ENCODE results near the gene CMIP.
"Not testable (repeated sequence)": the region's sequence is repeated elsewhere in the genome, so short reads cannot be mapped to it uniquely, and the experiment has no call there.

CMIP gene

DNA sequence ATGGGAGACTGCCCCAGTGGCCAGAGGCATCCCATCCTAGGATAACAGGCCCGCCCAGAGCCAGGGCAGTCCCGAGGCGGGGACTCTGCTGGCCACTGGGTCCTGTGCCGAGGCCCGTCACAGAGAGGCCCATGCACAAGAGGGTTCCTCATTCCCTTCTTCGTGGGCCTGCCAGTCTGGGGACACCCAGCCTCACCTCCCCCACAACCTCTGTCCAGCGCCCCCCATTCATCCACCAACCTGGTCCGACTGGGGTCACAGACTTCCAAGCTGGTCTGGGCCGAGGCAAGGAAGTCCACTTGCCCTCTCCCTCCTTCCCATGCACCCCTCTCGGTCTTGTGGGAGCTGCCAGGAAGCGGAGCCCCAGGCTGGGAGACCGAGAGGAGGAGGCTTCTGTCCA lies 240.3 kb downstream of the CMIP start:
- DNase-seq (ENCODE audit: low read depth in 2 of 2) = no peak

DNA sequence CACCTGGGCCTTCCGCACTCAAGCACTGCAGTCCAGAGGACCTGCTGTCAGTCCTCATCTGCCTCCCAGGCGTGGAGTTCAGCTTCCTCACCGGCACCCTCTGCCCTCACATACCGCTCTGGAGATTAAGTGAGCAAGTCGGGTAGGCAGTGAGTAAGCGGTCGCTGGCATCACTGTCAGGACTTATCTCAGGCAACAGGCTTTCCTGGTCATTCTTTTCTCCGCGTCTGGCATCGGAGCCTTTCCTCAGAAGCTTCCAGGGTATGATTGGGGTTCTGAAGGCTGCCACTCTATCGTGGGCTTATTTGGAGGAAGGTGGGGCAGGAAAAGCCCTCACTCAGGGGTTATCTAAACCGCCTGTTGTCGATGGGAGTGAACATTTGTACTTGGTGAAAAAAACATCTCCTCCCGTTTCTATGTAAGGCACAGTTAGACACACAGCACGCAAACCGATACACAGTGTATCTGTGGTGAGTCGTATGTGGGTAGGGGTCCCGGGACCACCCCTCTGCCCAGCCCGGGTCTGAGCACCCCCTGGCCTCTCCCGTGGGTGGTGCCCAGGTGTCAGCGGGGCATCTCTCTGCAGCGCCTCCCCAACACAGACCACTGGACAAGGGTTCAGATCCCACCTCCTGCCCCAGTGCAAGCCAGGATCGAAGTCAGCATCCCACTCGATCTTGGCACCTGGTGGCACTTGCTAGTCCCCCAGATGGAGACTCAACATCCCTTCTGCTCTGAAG lies 242.0 kb downstream of the CMIP start:
- no peak for DNase-seq (ENCODE audit: low read depth in 2 of 2)

DNA sequence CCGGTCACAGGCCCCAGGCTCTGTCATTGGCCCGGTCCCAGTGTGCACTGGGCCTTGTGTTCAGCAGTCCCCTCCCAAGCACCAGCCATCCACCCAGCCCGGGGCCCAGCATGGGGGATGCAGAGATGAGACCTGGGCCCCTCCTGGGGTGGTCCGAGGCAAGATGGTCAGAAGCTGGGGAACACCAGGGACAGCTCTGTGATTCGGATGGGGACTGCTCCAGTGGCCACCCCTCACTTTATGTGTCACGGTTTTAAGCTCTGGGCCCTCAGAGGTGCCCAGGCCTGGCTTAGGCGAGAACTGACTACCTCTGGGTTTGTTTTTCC lies 242.5 kb downstream of the CMIP start:
- no peak for DNase-seq (ENCODE audit: low read depth in 2 of 2)

DNA sequence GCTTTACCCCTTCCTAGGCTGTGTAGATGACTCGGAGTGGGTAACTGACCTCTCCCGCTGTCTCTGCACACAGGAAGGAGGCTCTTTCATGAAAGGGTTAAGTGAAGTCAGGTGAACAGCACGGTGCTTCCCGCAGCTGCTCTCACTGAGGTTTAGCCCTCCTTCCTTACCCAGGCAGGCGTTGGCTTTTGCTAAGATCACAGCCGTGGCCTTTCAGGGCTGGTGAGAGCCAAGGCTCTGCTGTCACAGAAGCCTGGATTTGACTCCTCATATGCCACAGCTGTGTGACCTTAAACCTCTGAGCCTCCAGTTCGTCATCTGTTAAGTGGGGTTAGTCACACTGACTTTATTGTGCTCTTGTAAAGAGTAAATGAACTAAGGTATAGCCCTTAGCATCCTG lies 243.6 kb downstream of the CMIP start:
- DNase-seq (ENCODE audit: low read depth in 2 of 2) = no peak

DNA sequence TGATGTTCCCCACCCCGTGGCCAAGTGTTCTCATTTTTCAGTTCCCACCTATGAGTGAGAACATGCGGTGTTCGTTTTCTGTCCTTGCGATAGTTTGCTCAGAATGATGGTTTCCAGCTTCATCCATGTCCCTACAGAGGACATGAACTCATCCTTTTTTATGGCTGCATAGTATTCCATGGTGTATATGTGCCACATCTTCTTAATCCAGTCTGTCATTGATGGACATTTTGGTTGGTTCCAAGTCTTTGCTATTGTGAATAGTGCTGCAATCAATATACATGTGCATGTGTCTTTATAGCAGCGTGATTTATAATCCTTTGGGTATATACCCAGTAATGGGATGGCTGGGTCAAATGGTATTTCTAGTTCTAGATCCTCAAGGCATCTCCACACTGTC lies 244.2 kb downstream of the CMIP start:
- not testable (repeated sequence) for DNase-seq (ENCODE audit: low read depth in 2 of 2)

DNA sequence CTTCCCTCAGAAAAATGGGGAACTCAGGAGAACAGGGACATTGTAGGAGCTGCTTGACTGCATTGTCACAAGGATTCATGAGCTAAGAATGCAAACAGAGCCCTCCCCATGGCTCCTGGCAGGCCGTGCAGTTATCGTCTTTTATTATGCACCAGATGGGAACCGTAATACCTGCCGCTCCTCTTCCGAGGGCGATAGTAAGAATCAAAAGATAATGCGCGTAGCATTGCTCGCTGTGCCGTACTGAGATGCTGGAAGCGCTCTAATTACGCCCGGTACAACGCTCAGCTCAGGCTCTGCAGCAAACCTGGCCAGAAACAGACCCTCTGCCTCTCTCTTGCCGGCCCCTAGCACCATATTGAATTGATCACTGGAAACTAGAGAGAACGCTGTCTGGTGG lies 247.4 kb downstream of the CMIP start:
- DNase-seq (ENCODE audit: low read depth in 2 of 2) = no peak

DNA sequence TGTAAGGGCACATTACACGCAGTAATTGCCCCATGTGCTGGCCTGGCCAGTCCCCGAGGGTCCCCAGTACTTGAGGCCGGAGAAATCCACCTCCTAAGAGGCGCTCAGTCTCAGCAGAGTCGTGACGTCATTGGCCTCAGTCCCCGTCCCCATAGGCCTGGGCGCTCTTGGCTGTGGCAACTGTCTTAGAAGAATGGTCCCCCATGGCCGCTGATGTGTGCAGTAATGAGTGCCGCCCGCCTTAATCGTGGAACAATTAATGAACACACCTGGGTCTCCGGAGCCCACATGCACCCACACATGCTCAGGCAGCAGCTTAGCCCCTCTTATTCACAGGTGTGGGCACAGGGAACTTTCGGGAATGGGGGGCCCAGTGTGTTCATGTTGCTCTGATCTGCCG lies 248.0 kb downstream of the CMIP start:
- no peak for DNase-seq (ENCODE audit: low read depth in 2 of 2)

DNA sequence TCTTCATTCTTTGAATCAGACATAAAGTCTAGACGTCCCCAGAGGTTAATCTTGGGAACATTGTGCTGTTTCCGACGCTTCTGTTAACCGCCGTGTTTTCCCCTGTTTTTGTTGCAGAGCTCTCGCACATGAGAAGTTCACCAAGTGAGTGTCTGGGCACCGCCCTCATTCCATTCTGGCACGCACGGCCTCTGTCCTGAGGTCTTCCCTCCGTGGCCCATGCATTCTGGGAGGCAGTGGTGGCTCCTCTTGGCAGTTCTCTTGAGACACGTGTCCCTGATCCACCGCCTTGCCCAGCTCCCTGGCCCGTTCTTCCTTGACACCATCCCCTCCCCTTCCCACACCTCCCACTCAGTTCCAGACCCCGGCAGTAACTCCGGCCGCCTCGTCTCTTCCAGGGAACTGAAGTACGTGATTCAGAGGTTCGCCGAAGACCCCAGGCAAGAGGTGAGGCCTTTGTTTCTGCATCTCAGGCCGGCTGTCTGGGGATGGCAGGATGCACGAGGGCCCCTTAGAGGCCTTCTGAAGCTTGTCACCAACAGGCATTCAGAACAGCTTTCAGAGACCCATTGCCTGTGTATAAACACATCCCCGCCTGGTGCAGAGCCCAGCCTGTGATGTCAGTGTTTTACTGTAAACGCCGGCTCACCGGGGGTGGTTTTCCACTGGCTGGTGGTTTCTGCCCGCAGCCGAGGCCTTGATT lies 248.6 kb downstream of the CMIP start:
- no peak for DNase-seq (ENCODE audit: low read depth in 2 of 2)

DNA sequence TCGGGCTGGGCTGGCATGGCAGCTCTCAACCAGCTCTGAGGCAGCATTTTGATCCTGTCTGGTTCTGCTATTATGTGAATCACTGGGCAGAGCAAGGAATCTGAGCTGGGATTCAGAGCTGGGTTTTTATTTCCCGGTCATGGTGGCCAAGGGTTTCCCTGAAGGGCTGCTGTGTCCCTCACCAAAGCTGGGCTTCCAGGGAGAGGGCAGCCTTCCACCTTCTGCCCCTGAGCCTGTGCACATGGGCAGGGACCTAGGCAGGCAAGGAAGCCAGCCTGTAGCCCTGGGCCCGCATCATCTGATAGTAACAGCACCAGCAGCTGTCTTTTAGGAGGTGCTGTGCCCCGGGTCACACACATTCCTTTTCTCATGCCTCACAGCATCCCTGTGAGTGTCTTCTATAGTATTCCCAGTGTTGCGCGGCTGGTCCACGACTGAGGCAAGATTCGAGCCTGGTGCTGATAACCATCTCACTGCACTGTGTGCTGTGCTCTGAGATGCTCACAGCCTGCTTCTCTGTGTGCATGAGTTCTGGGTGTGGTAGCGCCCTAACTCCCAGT lies 249.2 kb downstream of the CMIP start:
- DNase-seq (ENCODE audit: low read depth in 2 of 2) = no peak

DNA sequence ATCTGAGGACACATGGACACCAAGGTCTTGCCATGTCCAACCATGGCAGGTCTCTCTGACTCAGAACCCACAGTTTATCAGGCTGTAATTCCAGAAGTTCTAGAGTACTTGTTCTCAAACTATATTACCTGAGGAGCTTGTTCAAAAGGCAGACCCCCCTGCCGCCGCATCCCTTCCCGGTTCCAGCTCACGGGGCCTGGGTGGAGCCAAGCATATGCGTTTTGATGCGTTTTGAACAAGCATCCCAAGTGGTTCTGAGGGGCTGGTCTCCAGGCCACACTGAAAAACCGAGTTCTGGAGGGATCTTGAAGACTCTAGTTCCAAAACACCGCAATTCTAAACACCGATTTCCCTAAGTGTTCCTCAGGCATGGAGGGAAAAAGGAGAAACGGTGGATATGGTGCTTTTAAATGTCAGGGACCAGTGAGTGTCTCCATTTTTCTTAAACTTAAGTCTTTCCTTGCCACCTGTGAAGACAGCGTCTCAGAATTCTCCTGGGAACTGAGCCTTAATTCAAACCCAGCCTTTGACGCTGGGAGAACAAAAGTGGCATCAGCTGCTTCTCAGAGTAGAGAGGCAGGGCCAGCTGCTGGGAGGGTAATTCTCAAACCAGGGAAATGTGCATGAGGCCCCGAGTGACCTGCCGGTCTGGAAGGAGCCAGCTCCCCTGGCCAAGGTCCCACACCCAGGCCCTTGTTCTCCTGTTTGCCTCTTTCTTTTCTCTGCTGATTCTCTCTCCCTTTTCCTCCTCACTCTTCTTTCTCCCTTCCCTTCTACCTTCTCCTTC lies 250.1 kb downstream of the CMIP start:
- DNase-seq (ENCODE audit: low read depth in 2 of 2) = no peak

DNA sequence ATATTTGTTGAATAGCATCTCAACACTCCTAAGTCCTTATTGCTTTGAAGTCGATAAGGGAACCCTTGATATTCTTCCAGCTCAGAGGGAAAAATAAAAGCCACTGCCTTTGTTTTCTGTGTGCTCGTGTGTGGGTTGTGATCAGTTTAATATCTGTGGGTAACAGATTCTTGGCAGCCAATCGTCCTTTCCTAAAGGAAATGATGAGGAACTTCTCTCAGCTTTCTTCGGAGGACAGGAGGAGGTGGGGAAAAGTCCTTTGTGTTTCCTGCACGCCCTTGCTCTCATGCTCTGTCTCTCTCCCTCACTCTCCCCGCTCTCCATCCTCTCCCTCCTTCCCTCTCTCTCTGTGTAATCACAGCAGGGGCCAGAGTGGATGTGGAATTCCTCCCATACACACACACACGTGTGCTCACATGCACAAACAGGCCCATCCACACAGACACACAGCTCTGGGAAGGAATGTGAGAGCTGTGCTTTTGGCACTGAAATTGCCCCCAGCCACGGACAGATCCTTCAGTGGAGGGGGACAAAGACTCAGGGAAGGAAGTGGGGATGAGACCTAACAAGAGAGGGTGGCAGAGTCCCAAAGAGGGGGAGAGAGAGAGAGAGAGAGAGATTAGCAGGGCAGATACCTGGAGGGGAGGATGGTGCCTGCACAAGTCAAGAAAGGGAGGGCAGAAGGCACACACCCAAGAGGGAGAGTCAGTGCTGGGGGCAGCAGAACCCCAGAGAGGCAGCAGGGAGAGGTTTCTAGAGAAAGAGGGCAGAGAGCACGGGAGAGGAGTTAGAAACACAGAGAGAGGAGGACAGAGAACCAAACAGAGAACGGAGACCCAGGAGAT lies 250.9 kb downstream of the CMIP start:
- DNase-seq (ENCODE audit: low read depth in 2 of 2) = no peak

DNA sequence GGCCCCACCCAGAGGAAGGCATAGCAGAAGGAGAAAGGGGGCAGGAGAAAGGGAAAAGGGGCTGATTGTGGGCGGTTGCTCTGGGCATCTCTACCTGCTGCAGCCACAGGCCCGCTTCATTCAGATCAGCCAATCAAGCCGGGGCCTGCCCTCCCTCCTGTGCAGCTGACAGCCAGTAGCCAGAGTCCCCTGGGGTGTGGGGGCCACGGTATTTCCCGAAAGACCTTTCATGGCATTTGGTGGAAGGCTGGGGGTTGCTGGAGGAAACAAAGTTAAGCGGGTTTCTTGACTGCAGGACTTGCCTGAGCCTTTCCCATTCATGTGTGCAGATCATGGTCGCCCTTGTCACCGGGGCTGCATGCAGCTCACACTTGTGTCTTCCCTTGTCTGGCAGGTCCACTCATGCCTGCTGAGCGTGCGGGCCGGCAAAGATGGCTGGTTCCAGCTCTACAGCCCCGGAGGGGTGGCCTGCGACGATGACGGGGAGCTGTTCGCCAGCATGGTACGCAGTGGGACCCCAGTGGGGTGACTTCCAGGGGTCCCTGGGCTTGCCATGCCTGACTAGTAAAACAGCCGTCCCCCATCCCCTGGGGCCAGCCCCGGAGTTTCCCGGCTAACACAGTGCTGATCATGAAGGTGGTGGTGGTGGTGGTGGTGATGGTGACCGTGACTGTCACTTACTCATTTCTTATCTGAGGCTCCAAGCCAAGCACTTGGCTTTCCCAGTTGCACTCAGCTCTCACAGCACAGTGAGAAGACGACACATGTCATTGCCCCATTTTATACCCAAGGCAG lies 251.8 kb downstream of the CMIP start:
- no peak for DNase-seq (ENCODE audit: low read depth in 2 of 2)

DNA sequence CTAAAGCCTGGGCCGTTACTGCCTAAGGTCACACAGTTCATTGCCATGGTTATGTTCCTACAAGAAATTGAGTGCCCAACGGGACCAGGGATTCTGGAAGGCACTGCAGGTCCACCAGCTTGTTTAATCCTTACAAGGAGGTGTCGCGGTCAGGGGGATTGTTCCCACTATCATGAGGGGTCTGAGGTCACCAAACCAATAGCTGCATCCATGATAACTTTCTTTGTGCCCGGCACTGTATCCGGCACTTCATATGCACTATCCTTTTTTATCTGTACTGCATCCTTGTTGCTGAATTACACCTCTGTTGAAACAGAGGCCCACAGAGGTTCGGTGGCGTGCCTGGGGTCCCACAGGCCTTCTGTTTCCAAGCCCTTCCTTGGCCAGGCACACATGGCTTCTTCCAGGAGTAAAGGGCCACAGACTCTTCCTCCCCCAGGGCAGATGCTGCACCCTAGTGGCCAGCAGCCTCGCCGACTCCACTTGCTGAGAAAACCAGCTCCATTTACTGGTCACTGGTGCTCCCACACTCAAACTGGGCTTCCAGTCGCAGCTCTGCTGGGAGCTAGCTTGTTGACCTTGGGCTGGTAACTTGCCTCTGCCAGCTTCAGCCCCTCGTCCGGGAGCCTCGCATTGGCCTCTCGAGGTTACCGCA lies 252.5 kb downstream of the CMIP start:
- peak; percentile 32 to 45 for DNase-seq (ENCODE audit: low read depth in 2 of 2)

DNA sequence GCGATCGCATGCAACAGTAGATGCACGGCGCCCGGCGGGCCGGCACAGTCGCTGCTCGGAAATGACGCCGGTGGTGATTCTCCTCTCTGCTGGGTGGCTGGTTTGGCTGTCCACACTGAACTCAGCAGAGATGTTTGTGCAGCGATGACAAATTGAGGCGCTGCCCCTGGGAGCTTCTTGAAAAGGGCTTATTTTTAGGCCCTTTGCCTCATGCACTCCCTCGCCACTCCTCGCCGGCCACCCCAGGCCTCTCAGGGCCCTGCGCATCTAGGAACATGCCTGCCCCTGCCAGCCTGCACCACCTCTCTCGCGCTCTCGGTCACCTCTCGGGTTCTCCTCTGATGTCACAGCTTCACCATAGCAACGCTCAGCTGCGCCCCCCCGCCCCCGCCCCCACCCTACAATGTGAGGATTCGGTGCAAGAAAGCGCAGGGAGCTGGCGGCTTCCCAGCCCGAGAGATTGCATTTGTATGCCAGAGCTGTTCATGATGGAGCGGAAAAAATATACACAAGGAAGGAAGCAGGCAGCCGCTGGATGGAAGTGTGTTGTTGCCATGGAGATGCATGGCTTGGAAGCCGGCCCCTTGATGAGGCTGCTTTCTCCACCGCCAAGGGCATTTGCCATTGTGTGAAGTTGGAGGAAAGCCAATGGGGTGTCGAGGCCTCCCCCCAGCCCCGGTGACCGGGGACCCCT lies 253.2 kb downstream of the CMIP start:
- DNase-seq (ENCODE audit: low read depth in 2 of 2) = no peak

DNA sequence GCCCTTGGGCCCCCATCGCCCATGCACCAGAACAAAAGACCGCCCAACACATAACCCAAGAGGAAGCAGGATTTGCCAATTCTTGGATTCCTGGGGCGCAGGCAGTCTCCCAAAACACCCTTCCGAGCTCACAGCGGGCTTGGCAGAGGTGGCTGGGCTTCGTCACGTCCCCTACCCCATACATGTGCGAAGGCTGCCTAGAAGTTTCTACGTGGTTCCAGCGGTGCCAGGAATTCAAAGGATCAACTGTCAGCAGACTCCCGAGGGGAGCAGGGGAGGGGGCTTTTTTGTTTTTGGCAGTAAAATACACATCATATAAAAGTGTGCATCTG lies 253.7 kb downstream of the CMIP start:
- DNase-seq (ENCODE audit: low read depth in 2 of 2) = no peak

DNA sequence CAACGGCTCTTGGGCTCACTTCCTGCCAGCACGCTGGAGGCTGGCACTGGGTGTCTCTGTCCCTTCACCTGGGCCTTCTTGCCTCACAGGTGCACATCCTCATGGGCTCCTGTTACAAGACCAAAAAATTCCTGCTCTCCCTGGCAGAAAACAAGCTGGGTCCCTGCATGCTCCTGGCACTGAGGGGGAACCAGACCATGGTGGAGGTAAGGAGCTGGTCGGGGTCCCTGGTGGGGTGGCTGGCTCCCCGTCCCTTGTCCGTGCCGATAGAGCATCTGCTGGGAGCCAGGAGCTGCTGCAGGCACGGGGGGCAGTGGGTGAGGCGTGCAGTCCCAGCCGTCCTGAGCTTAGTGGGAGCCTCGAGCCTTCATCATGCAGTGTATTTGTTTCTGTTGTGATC lies 255.0 kb downstream of the CMIP start:
- no peak for DNase-seq (ENCODE audit: low read depth in 2 of 2)

DNA sequence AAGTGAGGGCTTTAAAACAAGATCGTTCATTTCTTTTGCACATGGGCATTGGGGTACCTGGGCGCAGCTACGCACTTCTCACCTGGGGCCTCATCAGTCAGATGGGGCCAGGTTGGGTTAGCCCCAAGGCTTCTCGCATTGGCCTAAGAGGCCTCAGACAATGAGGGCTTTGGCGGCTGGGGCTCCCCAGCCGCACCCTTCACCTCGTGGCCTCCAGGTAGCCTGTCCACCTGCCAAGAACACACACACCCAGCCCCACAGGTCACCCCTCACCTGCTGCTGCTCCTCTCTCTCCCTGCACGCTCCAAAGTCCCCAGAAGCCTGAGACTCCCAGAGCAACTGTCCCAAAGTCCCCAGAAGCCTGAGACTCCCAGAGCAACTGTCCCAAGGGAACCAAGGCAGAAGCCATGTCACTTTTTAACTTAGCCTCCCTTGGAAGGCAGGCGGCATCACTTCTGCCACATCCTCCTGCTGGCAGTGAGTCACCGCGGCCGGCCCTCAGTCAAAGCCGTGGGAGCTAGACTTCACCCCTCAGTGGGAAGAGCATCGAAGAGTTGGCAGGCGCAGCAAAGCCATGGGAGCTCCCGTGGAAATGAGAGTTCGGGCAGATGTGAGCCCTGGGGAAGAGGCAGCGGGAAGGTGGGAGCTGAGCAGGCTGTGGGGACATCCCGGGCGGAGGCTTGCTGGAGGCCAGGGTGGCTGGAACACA lies 255.6 kb downstream of the CMIP start:
- no peak for DNase-seq (ENCODE audit: low read depth in 2 of 2)

DNA sequence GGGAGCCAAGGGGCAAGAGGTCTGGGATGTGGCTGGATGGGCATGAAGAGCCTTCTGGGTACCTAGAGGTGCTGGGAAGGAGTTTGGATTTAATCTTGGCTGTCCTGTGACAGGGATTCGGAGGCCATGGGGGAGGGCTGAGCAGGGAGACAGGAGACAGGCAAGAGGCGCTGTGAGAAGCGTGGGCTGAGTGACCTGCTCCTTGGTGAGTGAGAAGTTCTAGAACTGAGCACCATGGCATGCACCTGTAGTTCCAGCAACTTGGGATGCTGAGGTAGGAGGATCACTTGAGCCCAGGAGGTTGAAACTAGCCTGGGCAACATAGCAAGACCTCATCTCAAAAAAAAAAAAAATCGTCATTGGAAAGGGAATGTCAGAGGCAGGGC lies 256.2 kb downstream of the CMIP start:
- no peak for DNase-seq (ENCODE audit: low read depth in 2 of 2)

DNA sequence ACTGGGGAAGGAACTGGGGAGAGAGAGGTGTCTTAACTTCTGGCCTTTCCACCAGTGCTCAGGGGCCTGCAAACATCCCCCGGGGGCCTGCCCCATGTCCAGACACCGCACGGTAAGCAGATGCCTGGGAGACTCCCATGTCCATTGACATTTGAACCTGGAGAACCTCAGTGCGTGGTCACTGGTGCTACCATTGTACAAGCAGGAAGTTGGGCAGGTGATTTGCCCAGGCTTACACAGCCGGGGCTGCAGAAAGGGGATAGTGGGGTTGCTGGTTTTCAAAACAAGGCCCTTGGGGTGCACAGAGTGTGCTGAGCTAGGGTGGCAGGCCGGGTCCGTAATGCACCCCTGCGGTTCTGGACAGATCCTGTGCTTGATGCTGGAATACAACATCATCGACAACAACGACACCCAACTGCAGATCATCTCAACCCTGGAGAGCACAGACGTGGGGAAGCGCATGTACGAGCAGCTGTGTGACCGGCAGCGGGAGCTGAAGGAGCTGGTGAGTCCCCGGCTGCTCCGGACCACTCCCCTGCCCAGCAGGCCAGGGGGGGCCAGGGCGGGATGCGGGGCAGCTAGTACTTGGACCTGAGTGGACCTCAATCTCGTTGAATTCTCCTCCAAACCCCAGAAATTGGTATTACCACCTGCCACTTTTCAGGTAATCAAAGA lies 256.8 kb downstream of the CMIP start:
- no peak for DNase-seq (ENCODE audit: low read depth in 2 of 2)
